CD8-positive, alpha-beta memory T cell (primary cell): ENCODE results near the gene CLDN17. TPM values are rescaled to one million over a fixed set of nuclear protein-coding genes. Genes with fewer than 3 reads are reported as not detected.

Experiments used
- CTCF ChIA-PET: fragments of 350-600 bp; sonication (Branson Sonifier 250); formaldehyde crosslinking; loops from one replicate; lab custom pipeline; 2021; ENCODE audit warnings: antibody characterized with exemption; lab: Charles Lee
- POLR2A ChIA-PET: fragments of 350-600 bp; sonication (Branson Sonifier 250); formaldehyde crosslinking; loops from one replicate; lab custom pipeline; 2021; ENCODE audit warnings: antibody characterized with exemption; lab: Charles Lee
- DNase-seq, 5 donors: peaks; one replicate each; pipeline versions ENCODE4 v3.0.0 to v3.0.0-alpha.2; 2020 to 2022; ENCODE audit warnings: mixed read lengths in 1 of 5
- H3K27ac ChIP-seq: one replicate; pipeline ENCODE4 v1.7.0; 2013; ENCODE audit warnings: low read depth, mild to moderate bottlenecking, low read length, moderate library complexity
- H3K27me3 ChIP-seq: 2 replicates; pipeline ENCODE4 v1.7.0; 2013; ENCODE audit warnings: low read length, mild to moderate bottlenecking; ENCODE audit not compliant: insufficient read depth, poor library complexity, severe bottlenecking
- H3K36me3 ChIP-seq: 2 replicates; pipeline ENCODE4 v1.7.0; 2013; ENCODE audit warnings: mild to moderate bottlenecking, low read length, moderate library complexity; ENCODE audit not compliant: insufficient read depth
- H3K4me1 ChIP-seq: 2 replicates; pipeline ENCODE4 v1.7.0; 2013; ENCODE audit warnings: mild to moderate bottlenecking, low read length, moderate library complexity; ENCODE audit not compliant: insufficient read depth
- H3K4me3 ChIP-seq: 2 replicates; pipeline ENCODE4 v1.7.0; 2013; ENCODE audit warnings: mild to moderate bottlenecking, low read length
- H3K9me3 ChIP-seq: 2 replicates; pipeline ENCODE4 v1.7.0; 2013; ENCODE audit warnings: mild to moderate bottlenecking, low read length
- H3K27ac Mint-ChIP-seq, 8 donors: one replicate each; pipeline ENCODE4 v1.8.0; 2020 to 2021; ENCODE audit warnings: mixed read lengths in 8 of 8, mild to moderate bottlenecking in 6 of 8, inconsistent platforms in 3 of 8, moderate library complexity in 3 of 8
- H3K27me3 Mint-ChIP-seq, 2 donors: one replicate each; pipeline ENCODE4 v1.8.0; 2020 to 2021; ENCODE audit warnings: mixed read lengths in 2 of 2, mild to moderate bottlenecking in 1 of 2, moderate library complexity in 1 of 2
- H3K36me3 Mint-ChIP-seq, 3 donors: one replicate each; pipeline ENCODE4 v1.8.0; 2020 to 2021; ENCODE audit warnings: mixed read lengths in 3 of 3, inconsistent platforms in 1 of 3, mild to moderate bottlenecking in 1 of 3
- H3K4me1 Mint-ChIP-seq, 3 donors: one replicate each; pipeline ENCODE4 v1.8.0; 2020 to 2021; ENCODE audit warnings: mixed read lengths in 3 of 3, inconsistent platforms in 1 of 3, mild to moderate bottlenecking in 1 of 3
- H3K4me3 Mint-ChIP-seq, 7 donors: one replicate each; pipeline ENCODE4 v1.8.0; 2020 to 2021; ENCODE audit warnings: mixed read lengths in 7 of 7, mild to moderate bottlenecking in 6 of 7, moderate library complexity in 4 of 7, inconsistent platforms in 2 of 7
- H3K9me3 Mint-ChIP-seq, 5 donors: one replicate each; pipeline ENCODE4 v1.8.0; 2020 to 2022; ENCODE audit warnings: mixed read lengths in 5 of 5, mild to moderate bottlenecking in 3 of 5, moderate library complexity in 2 of 5, inconsistent platforms in 1 of 5
- polyA plus RNA-seq: library from polyadenylated mRNA; unstranded; fragments of 300-500 nt; fragmentation: Illumina TruSeq; gene quantifications from one replicate; pipeline ENCODE4 v1.2.3, GENCODE V29; 2021
- total RNA-seq, 2 experiments: library from RNA; stranded (reverse); gene quantifications; one replicate each; pipeline ENCODE4 v1.2.3, GENCODE V29; 2021

The CLDN17 gene
- total and polyA plus RNA-seq, 3 experiments from 2014 or later: not detected

DNA sequence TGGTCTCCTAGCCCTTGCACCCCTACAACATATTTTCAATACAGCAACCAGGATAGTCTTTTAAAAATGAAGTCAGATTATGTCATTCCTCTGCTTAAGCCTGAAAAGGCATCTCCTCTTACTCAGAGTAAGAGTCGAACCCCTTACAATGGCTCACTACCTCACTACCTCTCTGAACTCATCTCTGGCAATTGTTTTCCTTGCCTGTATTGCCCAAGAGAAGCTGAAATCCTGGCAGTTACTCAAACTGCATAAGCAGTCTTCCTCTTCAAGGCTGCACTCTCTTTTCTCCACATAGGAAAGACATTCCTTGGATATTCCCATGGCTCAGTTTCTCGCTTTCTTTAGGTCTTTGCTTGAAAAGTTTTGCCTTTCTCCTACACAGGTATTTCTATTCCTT, 26.6 kb upstream of the CLDN17 start:
- H3K36me3 Mint-ChIP-seq: no peaks in the 10 kb centered on the region
- POLR2A ChIA-PET: no interaction called here

DNA sequence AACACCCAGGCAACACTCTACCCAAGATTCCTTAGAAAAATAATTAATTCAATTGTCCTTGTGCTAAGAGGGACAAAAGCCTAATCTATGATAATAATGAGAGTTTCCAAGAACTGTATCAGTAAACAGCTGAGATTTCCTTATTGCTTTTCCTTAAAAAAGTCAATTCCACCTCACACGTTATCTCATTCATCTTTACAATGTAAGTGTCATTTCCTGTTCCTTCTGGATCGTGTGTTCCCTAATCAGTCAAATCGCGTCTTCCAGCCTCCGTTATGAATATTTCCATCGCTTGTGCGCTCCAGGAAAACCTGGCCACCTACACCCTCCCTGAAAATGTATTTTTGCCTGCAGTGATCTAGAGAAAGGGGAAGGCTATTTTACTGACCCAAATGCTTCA, 23.9 kb upstream of the CLDN17 start:
- POLR2A ChIA-PET: no interaction called here
- no peak for DNase-seq
- Mint-ChIP-seq H3K27ac (no peak overlapping the region), H3K36me3 (no peaks in the 10 kb centered on the region), H3K4me1 (no peaks in the 10 kb centered on the region), H3K4me3 (no peak overlapping the region), H3K9me3 (peaks cover 0 to 8% (median 0%) of the 10 kb centered on the region in 5 donors), H3K27me3 (no peaks in the 10 kb centered on the region)
- Histone ChIP-seq H3K9me3 (no peaks in the 10 kb centered on the region), H3K27ac (no peak overlapping the region), H3K27me3 (no peaks in the 10 kb centered on the region), H3K36me3 (no peaks in the 10 kb centered on the region), H3K4me3 (no peak overlapping the region), H3K4me1 (no peaks in the 10 kb centered on the region)
- CTCF ChIA-PET: no interaction called here

More for the DNA sequence above, 26.6 kb upstream of the CLDN17 start:
- Histone ChIP-seq H3K36me3 (no peaks in the 10 kb centered on the region), H3K4me1 (no peaks in the 10 kb centered on the region), H3K9me3 (no peaks in the 10 kb centered on the region), H3K4me3 (no peak overlapping the region), H3K27ac (no peak overlapping the region), H3K27me3 (no peaks in the 10 kb centered on the region)
- H3K4me1 Mint-ChIP-seq: no peaks in the 10 kb centered on the region
- H3K27me3 Mint-ChIP-seq: no peaks in the 10 kb centered on the region
- H3K9me3 Mint-ChIP-seq: peaks cover 0 to 4% (median 0%) of the 10 kb centered on the region in 5 donors
- H3K4me3 Mint-ChIP-seq: no peak overlapping the region
- DNase-seq: no peak
- H3K27ac Mint-ChIP-seq: no peak overlapping the region
- CTCF ChIA-PET: interaction anchor here (0.5 kb wide), 1 partner anchor 12 kb away, joined by 3 read pairs; no protein-coding TSS in a partner anchor

DNA sequence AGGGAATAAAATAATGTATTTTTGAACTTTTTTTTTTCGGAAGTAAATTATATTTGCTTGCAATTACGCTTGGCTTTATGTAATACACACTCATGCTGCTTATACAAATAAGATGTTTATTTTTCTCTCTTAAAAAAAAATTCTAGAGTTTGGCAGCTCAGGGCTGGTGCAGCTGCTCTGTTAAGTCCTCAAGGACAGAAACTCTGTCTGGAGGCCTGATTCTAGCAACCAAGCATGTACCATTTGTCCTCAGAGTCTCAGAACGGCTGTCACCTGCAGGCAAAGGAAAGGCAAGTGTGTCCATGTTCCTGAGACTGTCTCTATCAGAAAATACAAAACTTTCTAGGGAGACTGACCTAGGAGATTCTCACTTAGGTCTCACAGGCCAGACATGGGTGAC, 23.2 kb upstream of the CLDN17 start:
- H3K9me3 ChIP-seq: no peaks in the 10 kb centered on the region
- Mint-ChIP-seq H3K27me3 (no peaks in the 10 kb centered on the region), H3K4me1 (no peaks in the 10 kb centered on the region), H3K27ac (no peak overlapping the region), H3K4me3 (no peak overlapping the region), H3K36me3 (no peaks in the 10 kb centered on the region), H3K9me3 (peaks cover 0 to 8% (median 0%) of the 10 kb centered on the region in 5 donors)
- ChIA-PET CTCF (no interaction called here), POLR2A (no interaction called here)
- no peaks in the 10 kb centered on the region for H3K27me3 ChIP-seq
- no peak overlapping the region for H3K4me3 ChIP-seq
- DNase-seq: no peak
- H3K36me3 ChIP-seq: no peaks in the 10 kb centered on the region
- no peaks in the 10 kb centered on the region for H3K4me1 ChIP-seq
- no peak overlapping the region for H3K27ac ChIP-seq

DNA sequence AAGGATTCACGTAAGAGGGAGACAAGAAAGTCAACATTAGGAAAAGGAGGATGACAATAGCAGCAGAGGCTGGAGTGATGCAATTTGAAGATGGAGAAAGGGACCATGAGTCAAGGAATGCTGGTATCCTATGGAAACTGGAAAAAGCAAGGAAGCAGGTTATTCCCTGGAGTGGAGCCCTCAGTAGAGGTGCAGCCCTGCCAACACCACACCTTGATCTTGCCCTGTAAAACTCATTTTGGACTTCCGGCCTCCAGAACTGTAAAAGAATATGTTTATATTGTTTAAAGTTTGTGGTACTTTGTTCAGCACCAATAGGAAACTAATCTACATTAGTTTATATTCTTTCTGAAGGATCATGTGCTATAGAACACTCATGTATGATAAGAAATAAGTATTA, 19.6 kb upstream of the CLDN17 start:
- no peak overlapping the region for H3K27ac Mint-ChIP-seq
- H3K9me3 ChIP-seq: no peaks in the 10 kb centered on the region
- no peaks in the 10 kb centered on the region for H3K27me3 ChIP-seq
- no peaks in the 10 kb centered on the region for H3K36me3 ChIP-seq
- no peak overlapping the region for H3K4me3 ChIP-seq
- CTCF ChIA-PET: no interaction called here
- no peaks in the 10 kb centered on the region for H3K4me1 ChIP-seq
- H3K27me3 Mint-ChIP-seq: no peaks in the 10 kb centered on the region
- no peaks in the 10 kb centered on the region for H3K36me3 Mint-ChIP-seq
- H3K4me1 Mint-ChIP-seq: no peaks in the 10 kb centered on the region
- no peak for DNase-seq
- POLR2A ChIA-PET: no interaction called here
- no peak overlapping the region for H3K27ac ChIP-seq
- H3K9me3 Mint-ChIP-seq: peaks cover 0 to 4% (median 0%) of the 10 kb centered on the region in 5 donors
- no peak overlapping the region for H3K4me3 Mint-ChIP-seq

DNA sequence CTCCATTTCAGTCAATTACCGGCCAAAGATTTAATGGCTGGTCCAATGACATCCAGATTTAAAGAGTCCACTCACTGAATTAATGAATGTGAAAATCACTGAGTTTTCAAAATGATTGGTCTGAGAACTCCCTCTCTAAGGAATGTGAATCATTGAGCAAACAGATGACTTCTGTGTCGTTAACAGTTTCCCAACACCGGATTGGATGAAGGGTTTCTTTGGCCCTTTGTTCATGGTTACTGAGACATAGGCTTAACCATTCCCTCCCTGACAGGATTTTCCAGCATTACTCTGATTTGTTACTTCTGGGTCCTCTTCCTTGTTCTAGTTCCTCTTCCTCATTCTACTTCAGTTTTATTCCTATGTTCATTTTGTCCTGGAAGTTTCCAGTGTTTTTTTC, 1.5 kb upstream of the CLDN17 start:
- Histone ChIP-seq H3K36me3 (no peaks in the 10 kb centered on the region), H3K27ac (no peak overlapping the region), H3K9me3 (no peaks in the 10 kb centered on the region), H3K4me1 (no peaks in the 10 kb centered on the region), H3K4me3 (no peak overlapping the region), H3K27me3 (no peaks in the 10 kb centered on the region)
- no peak overlapping the region for H3K27ac Mint-ChIP-seq
- no peaks in the 10 kb centered on the region for H3K27me3 Mint-ChIP-seq
- H3K4me3 Mint-ChIP-seq: no peak overlapping the region
- CTCF ChIA-PET: no interaction called here
- H3K9me3 Mint-ChIP-seq: peaks cover 2 to 8% (median 4%) of the 10 kb centered on the region in 5 donors
- no peaks in the 10 kb centered on the region for H3K36me3 Mint-ChIP-seq
- DNase-seq: no peak
- no peaks in the 10 kb centered on the region for H3K4me1 Mint-ChIP-seq
- POLR2A ChIA-PET: no interaction called here

DNA sequence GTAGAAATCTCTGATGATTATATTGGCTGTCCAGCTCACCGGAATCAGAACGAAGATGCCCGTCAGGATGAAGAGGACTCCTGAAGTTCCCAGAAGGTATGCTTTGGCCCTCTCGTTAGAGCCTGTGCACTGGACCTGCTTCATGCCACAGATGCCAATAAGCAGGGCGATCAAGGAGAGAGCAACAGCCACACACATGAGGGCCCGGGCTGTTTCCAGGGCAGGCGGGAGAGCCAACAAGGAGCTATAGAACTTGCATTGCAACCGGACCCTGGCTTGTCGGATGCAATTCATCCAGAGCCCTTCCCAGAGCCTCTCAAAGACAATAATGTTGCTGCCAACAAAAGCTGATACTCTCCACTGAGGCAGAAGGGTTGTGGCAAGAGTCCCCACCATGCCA, 434 bp downstream of the CLDN17 start:
- POLR2A ChIA-PET: no interaction called here
- H3K4me1 ChIP-seq: no peaks in the 10 kb centered on the region
- no peak overlapping the region for H3K27ac ChIP-seq
- H3K9me3 ChIP-seq: no peaks in the 10 kb centered on the region
- no peaks in the 10 kb centered on the region for H3K27me3 Mint-ChIP-seq
- no peak overlapping the region for H3K4me3 Mint-ChIP-seq
- H3K9me3 Mint-ChIP-seq: peaks cover 2 to 8% (median 7%) of the 10 kb centered on the region in 5 donors
- no peaks in the 10 kb centered on the region for H3K27me3 ChIP-seq
- H3K4me3 ChIP-seq: no peak overlapping the region
- no peaks in the 10 kb centered on the region for H3K36me3 Mint-ChIP-seq
- H3K4me1 Mint-ChIP-seq: no peaks in the 10 kb centered on the region
- CTCF ChIA-PET: no interaction called here
- H3K27ac Mint-ChIP-seq: no peak overlapping the region
- no peak for DNase-seq
- no peaks in the 10 kb centered on the region for H3K36me3 ChIP-seq

DNA sequence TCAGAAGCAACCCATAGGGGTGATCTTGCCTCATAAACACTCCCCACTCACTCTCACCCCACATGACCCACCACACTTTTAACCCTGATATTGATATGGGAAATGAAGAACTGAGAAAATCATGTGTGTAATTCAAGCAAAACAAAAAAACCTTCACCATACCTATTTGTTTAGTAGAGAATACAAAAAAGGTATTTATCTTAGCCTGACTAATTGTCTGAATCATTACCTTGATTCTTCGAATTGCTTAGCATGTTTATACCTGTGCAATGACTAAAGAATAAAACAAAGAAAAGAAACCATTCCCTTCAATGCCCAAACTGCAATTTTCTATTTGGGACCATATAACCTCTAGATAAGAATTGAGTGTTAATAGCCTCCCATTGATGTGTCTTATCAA, 1.8 kb downstream of the CLDN17 start:
- DNase-seq: no peak
- Histone ChIP-seq H3K4me3 (no peak overlapping the region), H3K27ac (no peak overlapping the region), H3K36me3 (no peaks in the 10 kb centered on the region), H3K9me3 (no peaks in the 10 kb centered on the region), H3K27me3 (no peaks in the 10 kb centered on the region), H3K4me1 (no peaks in the 10 kb centered on the region)
- ChIA-PET CTCF (no interaction called here), POLR2A (no interaction called here)
- no peak overlapping the region for H3K4me3 Mint-ChIP-seq
- H3K9me3 Mint-ChIP-seq: peaks cover 0 to 7% (median 3%) of the 10 kb centered on the region in 5 donors
- H3K27me3 Mint-ChIP-seq: no peaks in the 10 kb centered on the region
- no peaks in the 10 kb centered on the region for H3K4me1 Mint-ChIP-seq
- H3K36me3 Mint-ChIP-seq: no peaks in the 10 kb centered on the region
- no peak overlapping the region for H3K27ac Mint-ChIP-seq

DNA sequence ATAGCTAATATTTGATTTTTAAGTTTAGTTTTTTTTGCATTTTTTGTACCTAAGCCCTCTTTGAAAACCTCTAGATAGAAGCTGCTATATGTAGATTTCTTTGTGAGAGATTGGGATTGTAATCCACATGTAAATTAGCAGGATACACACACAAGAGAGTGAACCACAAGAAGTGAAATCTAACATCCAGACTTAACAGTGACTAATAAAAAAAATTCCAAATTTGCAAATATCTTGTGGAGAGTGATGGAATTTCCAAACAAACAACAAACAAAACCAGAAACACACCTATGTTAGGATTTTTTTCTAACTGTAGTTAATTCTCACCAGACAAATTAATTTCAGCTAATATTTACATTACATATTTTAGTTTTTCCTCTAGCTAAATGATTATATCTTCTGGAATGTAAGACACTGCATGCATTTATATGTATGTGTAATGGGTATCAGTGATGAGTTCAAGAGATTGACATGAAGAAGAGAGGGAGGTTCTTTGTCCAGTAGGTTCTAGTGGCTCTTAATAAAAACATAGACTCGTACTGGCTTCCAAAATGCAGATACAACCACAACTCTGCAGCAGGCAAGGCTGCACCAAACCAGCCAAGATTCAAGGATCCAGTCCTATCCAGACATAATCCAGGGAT, 12.8 kb downstream of the CLDN17 start:
- Mint-ChIP-seq H3K4me3 (no peak overlapping the region), H3K4me1 (no peaks in the 10 kb centered on the region), H3K27ac (no peak overlapping the region), H3K36me3 (no peaks in the 10 kb centered on the region), H3K27me3 (no peaks in the 10 kb centered on the region), H3K9me3 (peaks cover 0 to 8% (median 5%) of the 10 kb centered on the region in 5 donors)
- no peaks in the 10 kb centered on the region for H3K4me1 ChIP-seq
- H3K9me3 ChIP-seq: no peaks in the 10 kb centered on the region
- ChIA-PET POLR2A (no interaction called here), CTCF (no interaction called here)
- no peaks in the 10 kb centered on the region for H3K27me3 ChIP-seq
- no peak for DNase-seq
- no peaks in the 10 kb centered on the region for H3K36me3 ChIP-seq
- H3K27ac ChIP-seq: no peak overlapping the region
- no peak overlapping the region for H3K4me3 ChIP-seq
